Dendritic cell treated with granulocyte-macrophage colony-stimulating factor and Interleukin-4, amounts not matched to agents 40 ng/mL and 50 ng/mL, for 4 days (primary cell): Measurements from ENCODE around the gene MRPL46.

Source experiments
- H3K27ac Mint-ChIP-seq: one replicate; pipeline ENCODE4 v1.8.0; 2022; ENCODE audit warnings: mild to moderate bottlenecking, mixed read lengths
- H3K27me3 Mint-ChIP-seq: one replicate; pipeline ENCODE4 v1.8.0; 2022; ENCODE audit warnings: mild to moderate bottlenecking, mixed read lengths
- H3K36me3 Mint-ChIP-seq: one replicate; pipeline ENCODE4 v1.8.0; 2022; ENCODE audit warnings: low read depth, mixed read lengths
- H3K4me1 Mint-ChIP-seq: one replicate; pipeline ENCODE4 v1.8.0; 2022; ENCODE audit warnings: low read depth, mixed read lengths
- H3K4me3 Mint-ChIP-seq: one replicate; pipeline ENCODE4 v1.8.0; 2022; ENCODE audit warnings: mild to moderate bottlenecking, moderate library complexity, mixed read lengths
- H3K9me3 Mint-ChIP-seq: one replicate; pipeline ENCODE4 v1.8.0; 2022; ENCODE audit warnings: mixed read lengths
- intact Hi-C: fragments of 100-400 bp; cut with micrococcal nuclease; formaldehyde crosslinking; loops from one replicate; pipeline ENCODE4 v1.15.0; 2022

MRPL46 gene

GRCh38 chr15:88467073-88467934, at the start of gene MRPL46, which contains the start of gene MRPS11:
TSS of gene MRPL46 (minus strand) at chr15:88467388. CDS start at chr15:88467377, 11 bp downstream.
TSS of gene MRPS11 (plus strand) at chr15:88467708. CDS start at chr15:88467718, 10 bp downstream.
- no peaks in the 10 kb centered on the region for H3K9me3 Mint-ChIP-seq
- H3K36me3 Mint-ChIP-seq, result peaks cover 32% of the 10 kb centered on the region
- no peaks in the 10 kb centered on the region for H3K27me3 Mint-ChIP-seq
- peak within 1 kb of the TSS; percentile 95 for H3K27ac Mint-ChIP-seq
- peaks cover 23% of the 10 kb centered on the region for H3K4me1 Mint-ChIP-seq
- intact Hi-C loops, result loop anchor here (1.0 to 5.0 kb wide), 2 partner anchors 79 to 155 kb away; partner anchors contain the start of genes AEN and DET1
- H3K4me3 Mint-ChIP-seq, result peak within 1 kb of the TSS; percentile 89

GRCh38 chr15:88513195-88513594, 46.0 kb upstream of the MRPL46 start:
- H3K36me3 Mint-ChIP-seq, result peaks cover 38% of the 10 kb centered on the region
- H3K27ac Mint-ChIP-seq, result no peak overlapping the region
- intact Hi-C loops, result no loop called here

GRCh38 chr15:88512601-88513000, 45.4 kb upstream of the MRPL46 start:
- no peak overlapping the region for H3K27ac Mint-ChIP-seq
- no peak overlapping the region for H3K4me3 Mint-ChIP-seq
- peaks cover 13% of the 10 kb centered on the region for H3K4me1 Mint-ChIP-seq
- intact Hi-C loops, result no loop called here
- no peaks in the 10 kb centered on the region for H3K9me3 Mint-ChIP-seq
- no peaks in the 10 kb centered on the region for H3K27me3 Mint-ChIP-seq
- peaks cover 39% of the 10 kb centered on the region for H3K36me3 Mint-ChIP-seq

More at GRCh38 chr15:88513195-88513594, 46.0 kb upstream of the MRPL46 start:
- Mint-ChIP-seq H3K27me3 (no peaks in the 10 kb centered on the region), H3K4me3 (no peak overlapping the region), H3K9me3 (no peaks in the 10 kb centered on the region), H3K4me1 (peaks cover 12% of the 10 kb centered on the region)

- Mint-ChIP-seq H3K27ac (no peak overlapping the region), H3K4me1 (peaks cover 13% of the 10 kb centered on the region), H3K36me3 (peaks cover 44% of the 10 kb centered on the region), H3K9me3 (no peaks in the 10 kb centered on the region), H3K27me3 (no peaks in the 10 kb centered on the region), H3K4me3 (no peak overlapping the region)
- intact Hi-C loops, result no loop called here
These were observed 44.9 kb upstream of the MRPL46 start for GRCh38 chr15:88512078-88512477.

GRCh38 chr15:88511161-88511560, 44.0 kb upstream of the MRPL46 start:
- no peak overlapping the region for H3K27ac Mint-ChIP-seq
- no peaks in the 10 kb centered on the region for H3K27me3 Mint-ChIP-seq
- peaks cover 46% of the 10 kb centered on the region for H3K36me3 Mint-ChIP-seq
- H3K9me3 Mint-ChIP-seq, result no peaks in the 10 kb centered on the region
- H3K4me1 Mint-ChIP-seq, result peaks cover 13% of the 10 kb centered on the region
- no peak overlapping the region for H3K4me3 Mint-ChIP-seq
- intact Hi-C loops, result no loop called here

- H3K36me3 Mint-ChIP-seq, result peaks cover 46% of the 10 kb centered on the region
- H3K9me3 Mint-ChIP-seq, result no peaks in the 10 kb centered on the region
- no peaks in the 10 kb centered on the region for H3K27me3 Mint-ChIP-seq
- no peak overlapping the region for H3K4me3 Mint-ChIP-seq
- peaks cover 13% of the 10 kb centered on the region for H3K4me1 Mint-ChIP-seq
- intact Hi-C loops, result no loop called here
- H3K27ac Mint-ChIP-seq, result no peak overlapping the region
These were observed 42.8 kb upstream of the MRPL46 start for GRCh38 chr15:88509964-88510363.

GRCh38 chr15:88509321-88509720, 42.1 kb upstream of the MRPL46 start:
- H3K9me3 Mint-ChIP-seq, result no peaks in the 10 kb centered on the region
- intact Hi-C loops, result no loop called here
- H3K27me3 Mint-ChIP-seq, result no peaks in the 10 kb centered on the region
- no peak overlapping the region for H3K4me3 Mint-ChIP-seq
- peaks cover 46% of the 10 kb centered on the region for H3K36me3 Mint-ChIP-seq
- peaks cover 13% of the 10 kb centered on the region for H3K4me1 Mint-ChIP-seq
- H3K27ac Mint-ChIP-seq, result no peak overlapping the region

- Mint-ChIP-seq H3K27me3 (no peaks in the 10 kb centered on the region), H3K9me3 (no peaks in the 10 kb centered on the region), H3K27ac (no peak overlapping the region), H3K36me3 (peaks cover 43% of the 10 kb centered on the region), H3K4me3 (no peak overlapping the region), H3K4me1 (peaks cover 13% of the 10 kb centered on the region)
- intact Hi-C loops, result no loop called here
These were observed 39.4 kb upstream of the MRPL46 start for GRCh38 chr15:88506628-88507027.

GRCh38 chr15:88505721-88506120, 38.5 kb upstream of the MRPL46 start:
- Mint-ChIP-seq H3K4me3 (no peak overlapping the region), H3K36me3 (peaks cover 34% of the 10 kb centered on the region), H3K4me1 (peaks cover 13% of the 10 kb centered on the region), H3K27ac (no peak overlapping the region), H3K27me3 (no peaks in the 10 kb centered on the region), H3K9me3 (no peaks in the 10 kb centered on the region)
- intact Hi-C loops, result no loop called here

GRCh38 chr15:88504445-88504844, 37.3 kb upstream of the MRPL46 start:
- intact Hi-C loops, result no loop called here
- no peak overlapping the region for H3K27ac Mint-ChIP-seq
- H3K4me1 Mint-ChIP-seq, result peaks cover 13% of the 10 kb centered on the region
- H3K27me3 Mint-ChIP-seq, result no peaks in the 10 kb centered on the region
- H3K9me3 Mint-ChIP-seq, result no peaks in the 10 kb centered on the region
- H3K4me3 Mint-ChIP-seq, result no peak overlapping the region
- peaks cover 24% of the 10 kb centered on the region for H3K36me3 Mint-ChIP-seq

GRCh38 chr15:88498996-88499395, 31.8 kb upstream of the MRPL46 start:
- no peaks in the 10 kb centered on the region for H3K4me1 Mint-ChIP-seq
- intact Hi-C loops, result no loop called here
- H3K4me3 Mint-ChIP-seq, result no peak overlapping the region

GRCh38 chr15:88497109-88497765, 30.0 kb upstream of the MRPL46 start:
- Mint-ChIP-seq H3K36me3 (peaks cover 12% of the 10 kb centered on the region), H3K9me3 (no peaks in the 10 kb centered on the region), H3K4me3 (no peak overlapping the region), H3K4me1 (no peaks in the 10 kb centered on the region), H3K27ac (no peak overlapping the region), H3K27me3 (no peaks in the 10 kb centered on the region)
- intact Hi-C loops, result no loop called here

More at GRCh38 chr15:88498996-88499395, 31.8 kb upstream of the MRPL46 start:
- H3K27me3 Mint-ChIP-seq, result no peaks in the 10 kb centered on the region
- H3K36me3 Mint-ChIP-seq, result peaks cover 17% of the 10 kb centered on the region
- no peaks in the 10 kb centered on the region for H3K9me3 Mint-ChIP-seq
- no peak overlapping the region for H3K27ac Mint-ChIP-seq

- Mint-ChIP-seq H3K4me1 (no peaks in the 10 kb centered on the region), H3K4me3 (no peak overlapping the region), H3K27ac (no peak overlapping the region), H3K27me3 (no peaks in the 10 kb centered on the region), H3K36me3 (peaks cover 12% of the 10 kb centered on the region), H3K9me3 (no peaks in the 10 kb centered on the region)
- intact Hi-C loops, result no loop called here
These were observed 26.7 kb upstream of the MRPL46 start for GRCh38 chr15:88493844-88494243.

- no peak overlapping the region for H3K27ac Mint-ChIP-seq
- intact Hi-C loops, result no loop called here
- no peaks in the 10 kb centered on the region for H3K27me3 Mint-ChIP-seq
- H3K36me3 Mint-ChIP-seq, result peaks cover 6% of the 10 kb centered on the region
- no peak overlapping the region for H3K4me3 Mint-ChIP-seq
- H3K4me1 Mint-ChIP-seq, result peaks cover 11% of the 10 kb centered on the region
- no peaks in the 10 kb centered on the region for H3K9me3 Mint-ChIP-seq
These were observed 24.0 kb upstream of the MRPL46 start for GRCh38 chr15:88491158-88491557.
